GM19240 (cell line): ENCODE data around the gene IP6K2.

Experiments used
- DNase-seq: peaks from one replicate; pipeline ENCODE4 v3.0.0; 2011; ENCODE audit warnings: low spot score; ENCODE audit not compliant: insufficient read length

IP6K2 gene

DNA sequence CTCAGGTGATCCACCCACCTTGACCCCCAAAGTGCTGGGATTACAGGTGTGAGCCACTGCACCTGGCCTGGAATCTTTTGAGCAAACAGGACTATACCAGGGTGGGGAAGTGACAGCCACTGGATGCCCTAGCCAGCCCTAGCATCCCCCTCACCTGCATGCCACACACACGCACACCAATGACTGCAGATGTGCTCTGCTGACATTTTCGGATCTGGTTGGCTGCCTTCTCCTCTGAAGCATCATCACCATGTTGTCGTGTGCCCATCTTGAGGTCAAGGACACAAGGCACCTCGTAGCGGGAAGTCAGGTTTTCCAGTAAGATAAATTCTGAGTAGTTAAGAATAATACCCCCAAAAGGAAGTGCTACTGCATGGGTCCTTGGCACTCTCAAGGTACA lies 27.6 kb downstream of the IP6K2 start:
- no peak for DNase-seq

DNA sequence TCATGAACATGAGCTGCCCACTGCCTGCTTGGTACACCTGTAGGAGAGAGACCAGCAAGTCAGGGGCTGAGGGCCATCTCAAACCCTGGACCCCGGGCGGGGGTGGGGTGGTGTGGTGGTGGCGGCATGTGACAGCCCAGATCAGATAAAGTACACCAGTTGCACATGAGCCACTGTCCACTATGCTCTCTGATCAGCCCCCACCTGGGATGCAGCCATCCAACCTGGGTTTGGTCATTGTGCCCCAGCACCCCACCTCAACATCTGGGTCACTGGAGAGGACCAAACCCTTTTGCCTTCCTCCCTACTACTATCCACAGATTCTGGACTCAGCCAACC lies 28.3 kb downstream of the IP6K2 start:
- DNase-seq: no peak

DNA sequence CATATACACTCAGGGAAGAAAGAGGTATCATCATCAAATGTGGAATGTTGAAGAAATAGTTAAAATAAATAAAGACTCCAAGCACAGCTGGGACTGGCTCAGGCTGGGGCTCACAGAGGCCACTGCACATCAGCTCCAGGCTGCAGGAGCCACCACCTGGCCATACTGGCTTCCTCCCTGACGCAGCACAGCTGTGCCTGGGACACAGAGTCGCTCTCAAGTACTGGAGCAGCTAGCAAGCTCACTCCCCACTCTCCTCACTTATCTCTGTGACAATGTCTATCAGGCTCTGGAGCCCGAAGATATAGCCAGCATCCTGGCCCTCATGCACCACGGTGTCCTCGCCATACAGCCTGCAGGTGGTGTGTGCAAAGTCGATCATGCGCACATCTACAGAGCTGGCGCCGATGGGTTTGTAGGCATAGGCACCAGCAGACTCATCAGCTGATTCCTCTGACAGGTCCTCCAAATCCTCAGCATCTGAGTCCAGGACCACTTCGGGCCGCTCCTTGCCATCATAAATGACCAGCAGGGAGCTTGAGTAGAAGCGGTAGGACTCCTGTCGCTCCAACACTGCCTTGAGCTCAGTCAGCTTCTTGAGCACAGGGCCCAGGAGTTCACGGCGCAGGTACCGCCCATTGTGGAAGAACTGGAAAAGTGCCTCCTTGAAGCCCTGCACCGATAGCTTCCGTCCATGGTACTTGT lies 28.8 kb downstream of the IP6K2 start:
- DNase-seq: no peak

DNA sequence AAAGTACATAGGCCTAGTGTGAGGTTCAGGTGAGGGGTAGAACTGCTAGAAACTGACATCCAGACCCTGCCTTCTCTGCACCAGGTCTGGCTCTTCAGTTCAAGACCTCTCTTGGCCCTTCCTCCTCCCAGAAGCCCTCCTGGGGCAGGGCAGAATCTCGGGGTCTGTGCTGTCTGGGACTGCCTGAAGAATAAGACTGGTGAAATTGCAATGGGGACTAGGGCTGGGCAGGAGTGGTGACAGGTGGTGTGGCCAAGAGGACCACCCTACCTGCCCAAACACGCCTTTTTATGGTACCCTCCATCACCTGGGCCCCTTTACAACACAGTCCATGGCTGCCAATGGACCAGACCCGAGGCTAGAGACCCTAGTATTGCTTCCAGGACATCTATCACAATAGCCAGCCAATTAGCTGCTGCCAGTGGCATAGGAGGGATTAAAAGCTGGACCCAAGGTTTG lies 29.8 kb downstream of the IP6K2 start:
- no peak for DNase-seq

DNA sequence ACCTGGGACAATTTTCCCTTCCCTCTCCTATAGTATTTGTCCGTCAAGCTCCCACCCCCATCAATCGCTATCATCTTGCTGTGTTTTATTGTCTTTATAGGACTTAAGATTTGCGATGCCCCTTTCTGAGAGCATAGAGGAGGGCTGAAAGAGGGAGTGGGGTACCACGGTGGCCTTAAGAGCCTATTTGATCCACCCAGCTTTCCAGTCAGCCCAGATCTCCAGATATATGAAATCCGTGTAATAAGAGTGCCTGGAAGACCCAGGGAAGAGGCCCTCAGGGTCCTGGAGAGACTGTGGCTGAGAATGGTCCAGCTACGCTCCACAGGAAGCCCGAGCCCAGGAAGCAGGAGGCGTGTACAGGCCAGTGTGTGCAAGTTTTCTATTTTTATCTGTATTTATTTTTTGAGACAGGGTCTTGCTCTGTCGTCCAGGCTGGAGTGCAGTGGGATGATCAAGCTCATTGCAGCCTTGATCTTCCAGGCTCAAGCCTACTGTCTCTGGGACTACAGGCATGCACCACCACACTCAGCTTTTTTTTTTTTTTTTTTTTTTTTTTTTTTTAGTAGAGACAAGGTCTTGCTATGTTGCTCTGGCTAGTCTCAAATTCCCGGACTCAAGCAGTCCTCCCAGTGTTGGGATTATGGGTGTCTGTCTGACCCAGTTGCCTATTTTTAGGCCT lies 30.3 kb downstream of the IP6K2 start:
- DNase-seq: no peak

DNA sequence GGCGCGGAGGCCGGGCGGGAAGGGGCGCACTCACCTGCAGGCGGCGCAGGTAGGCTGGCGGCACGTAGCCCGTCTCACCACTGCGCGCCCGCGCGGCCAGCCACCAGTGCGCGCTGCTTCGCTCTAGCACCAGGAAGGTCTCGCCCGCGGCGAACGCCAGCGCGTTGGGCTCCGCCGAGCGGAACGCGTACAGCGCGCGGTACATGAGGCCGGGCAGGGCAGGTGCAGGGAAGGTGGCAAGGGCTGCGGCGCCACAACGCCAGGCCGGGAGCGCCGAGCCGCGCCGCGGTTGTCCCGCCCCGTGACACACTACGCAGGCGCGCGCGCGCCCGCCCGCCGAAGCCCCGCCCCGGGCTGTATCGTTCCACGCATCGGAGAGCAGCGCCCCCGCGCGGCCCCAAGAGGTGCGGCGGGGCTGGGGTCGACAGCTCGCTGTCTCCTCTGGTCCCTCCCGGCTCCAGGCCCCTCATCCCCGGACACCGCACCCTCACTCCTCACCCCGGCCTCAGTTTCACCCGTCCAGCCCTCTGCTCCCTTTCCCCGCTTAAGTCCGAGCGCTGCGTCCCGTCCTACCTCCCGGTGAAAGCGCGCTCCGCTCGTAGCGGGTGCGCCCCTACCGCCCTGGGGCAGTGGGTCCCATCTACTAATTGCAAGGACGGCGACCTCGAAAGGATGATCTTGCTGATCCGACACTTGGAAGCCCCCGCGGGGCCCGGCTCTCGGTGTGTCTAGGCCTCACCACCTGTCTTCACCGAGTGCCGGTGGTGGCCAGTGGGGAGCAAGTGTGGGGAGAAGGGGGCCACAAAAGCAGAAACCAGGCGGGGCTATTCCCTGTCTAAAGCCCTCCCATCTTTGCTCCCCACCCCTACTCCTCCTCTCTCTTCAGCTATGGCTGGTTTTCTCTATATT lies 31.2 kb downstream of the IP6K2 start, which contains the start of gene NCKIPSD:
NCKIPSD (minus strand) TSS at position 313 of the 909 bp plus-strand sequence; CDS start at position 205, 108 bp downstream.
- DNase-seq: peak; percentile 86

DNA sequence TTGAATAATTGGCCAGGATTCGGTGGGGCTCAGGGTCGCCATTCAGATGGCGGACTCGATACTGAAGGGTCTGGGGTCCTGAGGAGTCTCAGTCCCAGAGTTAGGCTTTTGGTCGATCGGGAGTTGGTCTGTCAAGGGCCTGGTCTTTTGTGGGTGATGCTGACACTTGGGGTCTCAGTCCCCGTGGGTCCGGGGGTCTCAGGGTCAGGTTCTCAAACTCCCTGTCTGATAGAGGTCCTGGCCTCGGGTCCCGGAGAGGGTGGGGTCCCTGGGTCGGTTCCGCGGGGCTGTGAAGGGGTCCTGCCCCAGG lies 31.8 kb downstream of the IP6K2 start:
- DNase-seq: no peak

DNA sequence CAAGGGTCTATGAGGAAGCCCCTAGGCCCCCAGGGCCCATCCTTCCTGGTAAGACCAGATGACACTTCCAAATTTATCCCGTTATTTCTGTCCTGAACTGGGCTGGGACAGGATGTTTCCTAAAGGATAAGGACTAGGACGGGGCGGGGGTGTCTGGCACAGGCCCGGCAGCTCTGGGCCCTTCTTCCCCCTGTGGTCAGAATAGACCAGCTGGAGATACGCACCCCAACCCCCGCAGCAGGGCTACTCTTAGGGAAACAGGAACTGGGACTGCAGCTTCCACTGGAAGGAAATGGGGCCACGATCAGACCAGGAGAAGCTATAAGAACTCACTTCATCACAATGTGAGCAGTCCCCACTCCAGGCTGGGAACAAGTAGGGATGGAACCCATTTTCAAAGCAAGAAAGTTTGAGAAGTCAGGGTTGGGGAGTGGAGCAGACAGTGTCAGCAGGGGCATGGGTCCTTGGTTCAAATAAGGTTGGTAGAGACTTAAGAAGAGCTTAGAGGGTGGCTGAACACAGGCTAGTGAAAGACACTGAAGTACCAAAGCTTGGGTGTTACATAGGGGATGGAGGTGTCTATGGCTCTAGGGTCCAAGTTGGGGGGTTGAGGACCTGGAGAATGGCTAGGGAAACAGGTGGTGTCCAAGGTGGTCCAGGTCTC lies 32.4 kb downstream of the IP6K2 start:
- DNase-seq: no peak

DNA sequence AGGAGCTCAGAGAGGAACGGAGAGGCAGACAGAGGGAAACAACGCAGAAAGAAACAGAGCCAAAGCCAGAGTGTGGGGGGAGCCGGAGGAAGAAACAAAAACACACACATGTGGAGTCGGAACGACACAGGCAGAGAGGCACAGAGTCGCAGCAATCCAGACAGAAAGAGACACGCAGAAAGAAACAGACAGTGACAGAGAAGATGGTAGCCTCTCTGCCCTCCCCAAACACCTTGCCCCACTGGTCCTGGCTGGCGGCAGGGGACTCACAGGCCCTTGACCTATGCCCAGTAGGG lies 33.0 kb downstream of the IP6K2 start:
- DNase-seq: no peak

DNA sequence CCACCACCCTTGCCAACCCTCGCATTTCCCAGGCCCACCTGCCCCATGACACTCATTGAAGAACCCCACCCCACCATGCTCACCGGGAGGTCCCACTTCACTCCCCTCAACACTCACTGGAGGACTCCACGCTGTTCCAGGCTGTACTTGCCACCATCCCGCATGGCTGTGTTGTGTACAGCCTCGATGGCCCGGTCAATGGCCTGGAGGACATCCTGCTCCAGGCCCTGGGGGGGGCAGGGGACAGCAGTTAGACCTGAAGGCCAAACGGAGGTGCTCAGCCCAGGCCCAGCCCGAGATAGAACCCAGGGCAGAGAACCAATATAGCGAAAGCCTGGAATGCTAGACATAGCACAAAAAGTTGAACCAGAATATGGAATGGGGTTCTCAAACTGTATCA lies 34.2 kb downstream of the IP6K2 start:
- DNase-seq: no peak

DNA sequence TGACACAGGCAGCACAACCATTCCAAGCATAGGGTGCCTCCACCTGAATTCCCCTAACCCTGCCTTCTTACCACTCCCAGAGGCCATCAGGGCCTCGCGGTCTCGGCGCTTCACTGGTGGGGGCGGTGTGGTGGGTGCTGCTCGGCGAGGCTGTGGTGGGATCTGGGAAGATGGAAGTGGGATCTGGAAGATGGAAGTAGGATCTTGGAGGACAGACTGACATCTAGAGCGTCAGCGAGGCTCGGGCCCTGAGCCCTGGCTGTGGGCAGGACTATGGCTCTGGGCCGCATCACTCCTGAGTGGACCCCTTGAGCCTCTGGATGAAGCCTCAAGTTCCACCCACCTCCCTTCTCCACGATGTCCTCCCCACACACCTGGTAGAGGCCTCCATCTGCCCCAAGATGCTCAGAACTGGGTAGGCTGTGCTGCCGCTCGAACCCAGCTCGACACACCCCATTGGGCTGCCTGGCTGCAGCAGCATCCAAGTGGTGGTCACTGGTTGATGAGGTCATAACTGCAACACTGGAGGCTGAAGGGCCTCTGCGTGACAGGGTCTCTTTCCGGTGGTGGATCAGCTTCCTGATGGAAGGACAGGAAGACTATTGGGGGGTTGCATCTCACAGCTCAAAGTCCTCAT lies 34.9 kb downstream of the IP6K2 start:
- DNase-seq: no peak

DNA sequence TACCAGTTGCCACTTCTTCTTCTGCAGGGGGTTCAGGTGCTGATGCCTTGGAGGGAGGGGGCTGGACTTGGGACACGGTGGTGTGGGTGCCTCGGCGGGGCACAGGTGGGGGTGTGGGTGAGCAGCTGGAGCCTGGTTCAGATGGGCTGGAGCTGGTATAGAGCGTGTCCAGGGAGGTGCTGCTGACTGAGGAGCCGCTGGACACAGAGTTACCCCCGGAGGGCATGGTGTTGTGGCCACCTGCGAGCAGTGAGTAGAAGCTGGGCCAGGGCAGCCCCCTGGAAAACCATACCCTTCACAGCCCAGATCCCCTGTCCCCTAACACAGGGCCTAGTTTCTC lies 35.5 kb downstream of the IP6K2 start:
- no peak for DNase-seq

DNA sequence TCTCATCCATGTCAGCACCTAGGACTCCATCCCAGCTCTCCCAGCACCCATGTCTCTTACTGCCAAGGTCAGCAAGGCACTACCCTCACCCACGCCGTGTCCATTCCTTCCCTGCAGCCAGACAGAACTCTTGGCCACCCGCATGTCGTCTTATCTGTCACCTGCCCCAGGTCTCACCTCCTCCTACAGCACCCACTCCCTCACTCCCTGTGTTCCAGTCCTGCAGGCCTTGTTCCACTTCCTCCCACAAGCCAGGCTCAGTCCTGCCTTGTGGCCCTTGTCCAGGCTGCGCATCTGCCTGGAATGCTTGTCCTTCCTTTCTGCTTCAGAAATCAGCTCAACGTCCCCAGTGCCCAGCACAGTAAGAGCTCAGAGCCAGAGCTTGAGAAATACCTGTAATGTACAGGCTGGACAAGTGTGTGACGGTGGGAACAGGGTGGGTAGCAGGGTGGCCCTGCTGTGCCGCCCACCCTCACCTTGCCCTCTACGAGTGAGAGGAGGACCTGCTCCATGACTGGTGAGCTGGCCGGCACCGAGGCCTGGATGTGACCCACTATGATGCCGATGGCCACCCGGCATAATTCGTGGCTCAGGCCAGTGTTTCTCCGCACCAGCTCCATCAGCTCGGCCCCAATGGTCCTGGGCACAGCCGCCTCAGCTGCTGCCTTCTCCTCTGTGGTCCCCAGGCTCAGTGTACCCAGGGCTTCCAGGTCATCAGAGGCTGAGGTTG lies 36.0 kb downstream of the IP6K2 start:
- DNase-seq: no peak

DNA sequence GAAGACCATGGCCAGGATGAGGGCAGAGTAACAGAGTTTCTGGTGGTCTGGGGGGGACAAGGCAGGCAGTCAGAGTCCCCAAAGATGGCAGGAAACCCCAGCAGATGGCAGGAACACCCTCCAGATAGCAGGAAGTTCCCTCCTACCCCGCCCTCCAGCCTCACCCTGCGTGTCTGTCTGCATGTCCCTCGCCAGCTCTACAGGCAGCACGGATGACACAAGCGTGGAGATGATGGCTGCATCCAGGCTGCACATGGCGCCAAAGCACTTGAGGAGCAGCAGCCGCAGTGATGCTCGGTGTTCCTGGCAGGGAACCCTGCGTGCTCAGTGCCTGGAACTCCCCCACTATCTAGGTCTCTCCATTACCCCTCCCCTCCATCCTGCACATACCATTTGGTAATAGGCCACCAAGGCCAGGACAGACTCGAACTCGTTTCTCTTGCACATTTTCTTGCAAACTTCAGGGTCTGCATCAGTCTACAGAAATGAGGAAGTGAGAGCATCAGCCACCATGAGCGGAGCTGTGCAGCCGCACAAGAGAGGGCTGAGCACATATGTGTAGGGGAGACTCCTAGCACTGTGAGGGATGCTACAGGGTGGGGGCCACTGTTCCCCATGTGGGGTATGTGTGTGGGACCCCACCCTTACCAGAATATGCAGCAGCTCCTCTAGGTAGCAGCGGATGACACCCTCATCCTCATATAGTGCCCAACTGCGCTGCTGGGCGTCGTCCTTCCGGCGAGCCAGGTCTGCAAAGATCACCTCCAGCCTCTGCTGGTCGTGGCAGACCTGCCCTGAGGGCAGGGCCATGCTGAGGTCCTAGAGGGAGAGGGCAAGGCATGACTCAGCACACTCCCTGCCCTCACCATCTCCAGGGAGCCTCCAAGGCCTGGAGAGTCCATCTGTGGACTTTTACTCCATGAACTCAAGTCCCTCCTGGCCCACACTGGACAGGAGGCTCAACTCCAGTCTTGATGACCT lies 37.3 kb downstream of the IP6K2 start:
- DNase-seq: no peak

DNA sequence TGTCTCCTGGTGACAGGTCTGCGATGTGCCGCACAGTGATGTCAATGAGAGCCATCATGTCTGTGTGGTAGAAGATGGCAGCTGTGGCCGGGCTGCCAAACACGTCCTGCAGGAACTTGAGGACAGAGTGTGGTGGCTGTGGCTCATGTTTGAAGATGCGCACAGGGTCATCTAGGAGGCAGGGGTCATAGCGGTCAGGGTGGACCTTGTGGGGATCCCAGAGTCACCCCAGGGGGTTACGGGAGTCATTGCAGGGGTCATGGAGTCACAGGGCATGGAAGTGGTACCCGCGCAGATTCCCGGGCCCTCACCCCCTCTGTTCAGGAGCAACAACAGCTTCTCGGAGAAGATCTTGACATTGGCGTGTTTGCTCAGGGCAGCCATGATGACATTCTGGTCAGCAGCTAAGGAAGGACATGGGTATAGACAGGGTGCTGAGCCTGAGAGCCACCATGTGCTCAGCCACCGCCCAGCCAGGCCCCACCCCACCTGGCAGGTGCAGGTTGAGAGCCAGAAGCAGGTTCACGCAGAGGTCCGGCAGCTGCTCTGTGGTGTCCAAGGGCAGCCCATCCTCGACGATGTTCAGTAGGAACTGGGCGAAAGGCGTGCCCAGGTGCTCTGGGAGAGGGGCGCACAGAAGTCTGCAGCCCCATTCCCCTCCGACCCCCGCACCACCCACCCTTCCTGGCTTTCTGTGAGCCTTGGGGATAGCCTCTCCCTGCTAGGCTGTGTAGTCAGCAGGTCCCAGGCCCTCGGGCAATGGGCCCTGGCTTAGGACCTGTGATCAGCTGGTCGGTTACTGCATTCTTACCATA lies 38.2 kb downstream of the IP6K2 start:
- DNase-seq: no peak

DNA sequence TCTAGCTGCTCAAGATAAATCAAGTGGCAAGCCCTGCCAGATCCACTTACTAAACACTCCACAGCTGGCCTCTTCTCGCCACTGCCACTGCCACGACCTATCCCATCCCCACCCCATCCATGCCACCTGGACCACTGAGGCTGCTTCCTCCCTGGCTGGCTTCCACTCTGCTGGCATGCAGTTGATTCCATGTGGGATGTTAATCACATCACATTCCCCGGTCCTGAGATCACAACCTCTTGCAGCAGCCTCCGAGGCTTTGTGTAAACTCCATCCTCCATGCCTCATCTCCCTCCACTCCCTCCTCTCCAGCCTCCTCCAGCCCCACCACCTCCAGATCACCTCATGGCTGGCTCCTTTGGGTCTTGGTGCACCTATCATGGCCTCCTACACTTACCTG lies 39.0 kb downstream of the IP6K2 start:
- no peak for DNase-seq

DNA sequence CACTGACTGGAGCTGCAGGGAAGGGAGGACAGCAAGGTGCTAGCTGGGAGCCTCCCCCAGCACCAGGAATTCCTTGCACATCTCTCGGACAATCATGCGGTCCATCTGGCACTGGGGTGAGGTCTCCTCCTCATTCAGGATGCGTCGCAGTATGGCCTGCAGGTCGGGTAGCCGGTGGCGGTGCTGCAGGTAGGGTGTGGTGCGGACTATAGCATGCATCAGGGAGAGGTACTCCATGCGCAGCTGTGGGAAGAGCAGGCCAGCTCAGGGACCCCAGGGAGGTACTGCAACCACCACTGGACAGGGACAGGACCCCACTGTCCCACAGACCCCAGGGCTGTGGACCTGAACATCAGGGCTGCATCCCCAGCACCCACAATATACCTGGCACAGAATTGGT lies 42.5 kb downstream of the IP6K2 start:
- no peak for DNase-seq

DNA sequence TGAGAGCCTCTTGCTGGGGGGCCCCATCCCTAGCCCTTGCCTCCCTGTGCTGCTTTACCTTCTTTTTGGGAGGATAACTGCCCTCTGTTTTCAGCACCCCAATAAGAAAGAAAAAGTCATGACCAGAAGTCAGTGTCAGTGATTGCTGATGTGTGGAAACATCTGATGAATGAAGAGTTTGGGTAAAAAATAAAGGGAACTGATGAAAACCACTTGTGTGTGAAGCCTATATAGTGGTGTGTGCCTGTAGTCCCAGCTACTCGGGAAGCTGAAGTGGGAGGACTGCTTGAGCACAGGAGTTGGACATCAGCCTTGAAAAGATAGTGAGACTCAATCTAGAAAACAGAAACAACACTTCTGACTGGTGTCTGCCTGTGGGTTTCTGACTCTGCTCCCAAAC lies 44.5 kb downstream of the IP6K2 start:
- DNase-seq: no peak

DNA sequence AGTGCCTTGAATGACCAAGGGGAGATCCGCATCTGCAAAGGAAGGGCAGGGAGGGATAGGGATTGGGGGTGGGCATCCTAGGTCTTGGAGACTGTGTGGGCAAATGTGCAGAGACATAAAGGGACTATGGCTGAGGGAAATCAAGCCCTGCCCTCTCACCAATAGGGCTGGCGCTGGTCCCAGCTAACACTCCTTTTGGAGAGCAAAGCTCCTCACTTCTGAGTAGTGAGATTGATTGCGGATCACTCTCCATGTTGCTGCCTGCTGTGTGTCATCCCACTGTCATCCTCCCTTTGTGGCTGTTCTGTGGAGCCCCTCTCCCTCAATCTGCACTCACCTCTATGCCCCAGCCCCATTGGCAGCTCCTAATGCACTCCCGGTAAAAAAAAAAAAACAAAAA lies 52.1 kb downstream of the IP6K2 start:
- DNase-seq: no peak
